GM12891 (cell line): ENCODE results near the gene CDH4.
"Not testable (repeated sequence)": the region's sequence is repeated elsewhere in the genome, so short reads cannot be mapped to it uniquely, and the experiment has no call there.

ENCODE experiments used
- DNase-seq: peaks from one replicate; pipeline ENCODE4 v3.0.0; 2011; ENCODE audit warnings: low spot score; ENCODE audit not compliant: insufficient read length
- FAIRE-seq: peaks from 2 replicates; lab custom pipeline; 2011; peaks lifted over from hg19 to GRCh38; lab: Jason Lieb, UNC
- PAX5 ChIP-seq: IDR thresholded peaks from 2 replicates; pipeline ENCODE4 v1.6.1; 2011; ENCODE audit warnings: low read length, moderate library complexity, mild to moderate bottlenecking; ENCODE audit not compliant: insufficient read depth, severe bottlenecking
- POLR2A ChIP-seq: IDR thresholded peaks from 2 replicates; pipeline ENCODE4 v1.6.1; 2011; ENCODE audit warnings: low read depth, low read length, control low read depth
- POLR2AphosphoS5 ChIP-seq: IDR thresholded peaks from 2 replicates; pipeline ENCODE4 v1.6.1; 2011; ENCODE audit warnings: low read depth, low read length, control low read depth
- POU2F2 ChIP-seq: IDR thresholded peaks from 2 replicates; pipeline ENCODE4 v1.6.1; 2011; ENCODE audit warnings: low read depth, mild to moderate bottlenecking, control low read depth, low read length, moderate library complexity
- SPI1 ChIP-seq: IDR thresholded peaks from 2 replicates; pipeline ENCODE4 v1.6.1; 2011; ENCODE audit warnings: low read depth, low read length, control low read depth
- TAF1 ChIP-seq: IDR thresholded peaks from 2 replicates; pipeline ENCODE4 v1.6.1; 2011; ENCODE audit warnings: low read depth, low read length, control low read depth

CDH4 gene

DNA sequence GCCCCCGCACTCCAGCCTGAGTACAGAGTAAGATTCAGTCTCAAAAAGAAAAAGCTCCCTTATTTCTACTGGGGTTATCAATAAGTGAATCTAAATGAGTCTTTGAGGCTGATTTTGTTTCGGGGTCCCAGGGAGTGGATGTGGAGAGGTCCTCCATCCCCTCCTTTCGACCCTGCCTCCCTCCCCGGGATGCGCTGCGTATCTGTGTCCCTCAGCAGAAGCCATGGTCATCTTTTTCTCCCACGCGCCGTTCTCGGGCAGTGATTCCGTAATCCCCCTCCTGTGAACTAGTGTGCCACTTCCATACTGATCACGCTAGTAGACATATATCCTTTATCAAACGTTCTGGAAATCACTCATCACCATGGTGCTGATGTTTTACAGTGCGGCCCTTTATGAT lies 152.9 kb downstream of the CDH4 start:
- no peak for TF ChIP-seq POU2F2
- no peak for TF ChIP-seq SPI1
- TF ChIP-seq PAX5: no peak
- TF ChIP-seq TAF1: no peak
- no peak for TF ChIP-seq POLR2AphosphoS5
- TF ChIP-seq POLR2A: no peak
- FAIRE-seq (no peak), DNase-seq (no peak)

- not testable (repeated sequence) for FAIRE-seq, DNase-seq
Observed at GRCh38 chr20:61406773-61407172, 154.7 kb downstream of the CDH4 start.

GRCh38 chr20:61407561-61407960 lies 155.5 kb downstream of the CDH4 start:
- no peak for DNase-seq
- FAIRE-seq: no peak
- TF ChIP-seq POLR2AphosphoS5 (no peak), SPI1 (no peak), PAX5 (no peak), POLR2A (no peak), TAF1 (no peak), POU2F2 (no peak)

DNA sequence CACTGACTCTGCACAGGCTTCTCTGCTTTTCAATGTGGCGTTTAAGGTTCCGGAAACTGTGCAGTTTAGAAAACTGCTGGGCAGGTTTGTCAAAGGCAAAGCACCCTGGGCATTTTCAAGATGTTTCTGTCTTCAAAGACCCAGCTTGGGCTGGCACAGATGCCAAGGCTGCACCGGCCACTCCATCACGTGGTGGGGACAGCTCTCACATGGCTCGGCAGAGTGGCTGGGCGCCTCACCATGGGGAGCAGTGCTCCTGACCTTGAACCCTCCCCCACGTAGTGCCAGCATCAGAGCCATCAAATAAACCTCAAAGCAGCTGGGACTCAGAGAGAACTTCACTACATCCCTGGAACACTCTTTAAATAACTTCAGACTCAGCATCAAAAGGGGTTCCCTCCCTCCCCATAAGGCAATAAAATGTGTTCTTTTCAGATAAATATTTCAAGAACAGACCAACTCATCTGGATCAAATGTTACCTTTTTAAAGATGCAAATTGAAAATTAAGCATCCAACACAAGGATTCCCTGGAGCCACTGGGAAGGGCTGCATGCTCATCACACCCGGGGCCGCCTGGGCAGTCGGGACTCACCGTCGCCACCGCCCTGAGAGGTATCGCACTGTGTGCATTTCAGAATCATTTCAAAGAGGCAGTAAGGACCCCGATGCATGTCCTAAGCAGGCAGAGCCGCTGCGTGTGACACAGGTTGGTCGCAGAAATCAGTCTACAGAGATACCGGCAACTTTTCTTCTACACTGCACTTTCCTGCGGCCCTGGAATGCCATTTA lies 157.1 kb downstream of the CDH4 start:
- FAIRE-seq: no peak
- TF ChIP-seq TAF1: no peak
- no peak for TF ChIP-seq POLR2A
- TF ChIP-seq POU2F2: no peak
- no peak for TF ChIP-seq PAX5
- no peak for TF ChIP-seq SPI1
- TF ChIP-seq POLR2AphosphoS5: no peak

DNA sequence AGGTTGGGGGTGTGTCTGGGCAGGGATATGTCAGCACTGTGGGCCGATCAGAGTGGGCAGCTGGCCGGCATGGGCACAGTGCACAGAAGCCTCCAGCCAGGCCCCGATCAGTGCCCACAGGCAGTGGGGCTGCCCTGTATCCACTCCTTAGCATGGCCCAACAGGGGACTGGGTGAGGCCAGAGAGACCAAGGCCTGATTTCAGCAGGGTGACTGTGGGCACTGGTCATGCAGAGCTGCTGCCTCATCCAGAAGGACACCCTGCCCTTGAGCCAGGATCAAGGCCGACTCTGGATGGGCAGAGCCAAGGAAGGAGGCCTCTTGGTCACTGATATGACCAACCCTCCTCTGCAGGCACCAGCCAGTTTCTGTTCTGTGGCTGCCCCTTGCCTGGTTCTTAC lies 159.7 kb downstream of the CDH4 start:
- TF ChIP-seq POU2F2 (no peak), POLR2AphosphoS5 (no peak), SPI1 (no peak), TAF1 (no peak), PAX5 (no peak), POLR2A (no peak)
- FAIRE-seq (no peak), DNase-seq (no peak)

More for the DNA sequence above, 157.1 kb downstream of the CDH4 start:
- DNase-seq: no peak

GRCh38 chr20:61413752-61414151 lies 161.7 kb downstream of the CDH4 start:
- DNase-seq: no peak
- FAIRE-seq: no peak
- TF ChIP-seq TAF1 (no peak), POLR2AphosphoS5 (no peak), POLR2A (no peak), PAX5 (no peak), SPI1 (no peak), POU2F2 (no peak)

DNA sequence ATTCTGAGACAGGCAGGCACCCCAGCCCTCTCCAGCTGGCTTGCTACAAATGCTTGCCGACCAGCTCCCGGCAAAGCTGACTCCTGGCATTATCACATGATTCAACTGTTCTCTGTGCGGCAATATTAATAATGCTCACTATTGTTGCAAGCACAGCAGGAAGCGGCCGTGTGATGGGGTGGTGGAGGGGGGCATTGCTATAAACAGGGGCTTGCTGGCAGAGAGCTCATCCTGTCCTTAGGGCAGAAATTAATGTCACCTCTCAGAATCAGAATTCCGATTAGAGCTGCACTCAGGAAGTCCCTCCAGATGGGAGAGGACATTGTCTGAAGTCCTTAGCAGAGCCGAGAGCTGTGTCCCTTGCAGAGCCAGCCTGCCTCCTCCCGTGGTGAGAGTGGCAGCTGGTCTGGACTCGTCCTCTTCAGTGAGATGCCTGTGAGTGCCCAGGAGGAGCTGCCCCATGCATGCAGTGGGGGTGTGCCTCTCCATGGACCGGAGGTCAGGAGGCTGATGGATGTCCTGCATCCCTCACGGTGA lies 162.5 kb downstream of the CDH4 start:
- TF ChIP-seq SPI1 (no peak), POLR2AphosphoS5 (no peak), TAF1 (no peak), POU2F2 (no peak), POLR2A (no peak)
- no peak for FAIRE-seq
- DNase-seq: no peak

DNA sequence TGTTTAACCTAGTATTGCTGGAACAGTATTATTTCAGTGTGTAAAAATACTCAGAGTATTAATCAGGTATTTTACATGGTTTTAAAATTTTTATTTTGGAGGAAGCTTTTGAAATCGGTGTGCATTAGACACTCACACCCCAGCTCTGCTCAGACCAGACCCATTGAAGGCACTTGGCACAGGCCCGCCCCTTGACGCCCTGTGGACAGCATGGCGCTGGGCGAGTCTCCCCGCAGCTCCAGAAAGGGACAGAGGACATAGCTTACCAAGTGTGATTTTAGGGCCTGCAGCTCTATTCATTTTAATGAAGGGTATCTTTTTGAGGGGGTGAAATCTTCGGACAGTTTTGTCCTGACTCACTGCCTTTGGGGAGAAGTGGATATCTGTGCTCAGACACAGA lies 164.5 kb downstream of the CDH4 start:
- TF ChIP-seq POLR2A: no peak
- no peak for TF ChIP-seq POU2F2
- no peak for TF ChIP-seq SPI1
- no peak for TF ChIP-seq POLR2AphosphoS5
- no peak for TF ChIP-seq TAF1
- TF ChIP-seq PAX5: no peak
- no peak for DNase-seq
- FAIRE-seq: no peak

DNA sequence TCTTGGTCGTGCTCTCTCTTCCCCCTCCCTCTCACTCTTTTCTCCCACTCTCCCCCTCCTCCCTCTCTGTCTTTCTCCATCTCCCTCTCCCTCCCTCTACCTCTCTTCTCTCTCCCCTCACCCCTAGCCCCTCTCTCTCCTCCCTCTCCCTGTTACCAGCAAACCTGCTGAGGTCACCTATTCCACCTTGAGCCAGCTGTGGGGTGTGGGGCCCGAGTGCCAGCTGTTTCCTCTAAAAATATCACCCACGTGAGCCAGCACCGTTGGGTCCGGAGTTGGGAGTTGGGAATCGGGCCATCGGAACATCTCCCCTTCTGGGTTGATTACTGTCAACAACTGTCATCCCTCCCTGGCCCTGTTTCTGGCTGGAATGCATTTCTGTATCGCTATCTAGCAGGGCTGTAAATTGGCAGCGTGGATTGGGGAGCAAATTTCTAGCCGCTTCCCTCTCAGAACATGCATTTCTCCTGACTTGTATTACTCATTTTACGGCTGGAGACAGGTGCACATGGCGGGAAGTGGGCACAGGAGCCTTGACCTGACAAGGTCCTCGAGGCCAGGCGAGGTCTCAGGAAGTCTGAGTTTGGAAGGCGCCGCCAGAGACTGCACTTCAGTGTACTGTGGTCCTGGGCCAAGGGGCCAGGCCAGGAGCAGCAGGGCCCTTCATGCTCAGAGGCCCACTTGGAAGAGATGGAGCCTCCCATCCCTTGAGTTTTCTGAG lies 165.3 kb downstream of the CDH4 start:
- DNase-seq (no peak), FAIRE-seq (no peak)
- no peak for TF ChIP-seq PAX5

DNA sequence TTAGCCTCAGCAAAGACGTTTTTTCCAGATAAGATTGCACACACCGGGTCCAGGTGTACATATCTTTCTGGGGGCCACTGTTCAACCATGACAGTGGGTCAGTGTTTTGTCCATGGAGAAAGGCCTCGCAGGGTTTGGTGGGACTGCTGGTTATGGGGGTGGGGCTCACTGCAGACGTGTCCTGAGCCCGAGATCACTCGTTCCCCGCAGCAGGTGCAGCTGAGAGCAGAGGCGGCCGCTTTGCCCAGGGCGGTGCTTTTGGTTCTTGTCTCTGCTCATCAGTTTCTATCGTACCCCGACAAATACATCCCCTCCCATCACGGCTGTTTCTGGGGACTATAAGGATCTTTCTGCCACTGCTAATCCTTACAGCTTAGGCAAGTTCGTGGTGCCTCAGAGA lies 166.9 kb downstream of the CDH4 start:
- TF ChIP-seq PAX5 (no peak), SPI1 (no peak), POLR2AphosphoS5 (no peak), POU2F2 (no peak), POLR2A (no peak), TAF1 (no peak)
- FAIRE-seq (no peak), DNase-seq (no peak)
